T-cell (primary cell): ENCODE data around the gene MCCC1. TPM values are rescaled to one million over a fixed set of nuclear protein-coding genes. Genes with fewer than 3 reads are reported as not detected.
"Not testable (repeated sequence)": the region's sequence is repeated elsewhere in the genome, so short reads cannot be mapped to it uniquely, and the experiment has no call there.

Experiments
- ATAC-seq, 4 experiments: fragments of 200-7000 bp in 3 of 4; fragments of 150-1000 bp in 1 of 4; cut with Tn5 transposase; replicated peaks in 1 of 4; 1 replicate in 3 of 4; 2 replicates in 1 of 4; pipeline ENCODE4 v1.10.0; 2021; ENCODE audit warnings: moderate library complexity in 3 of 4, mild to moderate bottlenecking in 2 of 4, moderate number of reproducible peaks in 1 of 4
- CTCF ChIA-PET, 2 donors: fragments of 300-600 bp; sonication (Branson Sonifier 250); formaldehyde crosslinking; loops; one replicate each; lab custom pipeline; 2022; ENCODE audit warnings: antibody characterized with exemption in 2 of 2; lab: Charles Lee
- POLR2A ChIA-PET, 2 donors: fragments of 300-600 bp; sonication (Branson Sonifier 250); formaldehyde crosslinking; loops; one replicate each; lab custom pipeline; 2022; ENCODE audit warnings: antibody characterized with exemption in 2 of 2; lab: Charles Lee
- DNase-seq, 35 experiments: peaks; one replicate each; pipeline versions ENCODE4 v3.0.0 to v3.0.0-alpha.2; 2013 to 2023
- H3K27ac ChIP-seq: one replicate; pipeline ENCODE4 v1.5.1; 2013; ENCODE audit warnings: low read length
- H3K27me3 ChIP-seq, 2 experiments: replicated peaks in 1 of 2; 1 replicate in 1 of 2; 2 replicates in 1 of 2; pipeline versions ENCODE4 v1.6.1 to v1.7.0; 2013; ENCODE audit warnings: low read length in 1 of 2, mixed read lengths in 1 of 2; ENCODE audit not compliant: control insufficient read depth in 2 of 2, insufficient read depth in 2 of 2; ENCODE audit errors: extremely low read depth in 1 of 2
- H3K36me3 ChIP-seq, 2 donors: 1 replicate in 1 of 2; 2 replicates in 1 of 2; pipeline versions ENCODE4 v1.6.1 to v1.7.0; 2013; ENCODE audit warnings: low read length in 1 of 2; ENCODE audit not compliant: control insufficient read depth in 2 of 2, insufficient read depth in 1 of 2; ENCODE audit errors: extremely low read depth in 1 of 2
- H3K4me1 ChIP-seq, 2 experiments: 1 replicate in 1 of 2; 2 replicates in 1 of 2; pipeline versions ENCODE4 v1.6.1 to v1.7.0; 2013; ENCODE audit warnings: low read length in 2 of 2, mixed read lengths in 1 of 2; ENCODE audit not compliant: insufficient read depth in 2 of 2, control insufficient read depth in 1 of 2; ENCODE audit errors: extremely low read depth in 1 of 2
- H3K4me3 ChIP-seq, 2 donors: 1 replicate in 1 of 2; 2 replicates in 1 of 2; pipeline versions ENCODE4 v1.5.1 to v1.7.0; 2013; ENCODE audit warnings: mild to moderate bottlenecking in 2 of 2, low read length in 1 of 2, moderate library complexity in 1 of 2; ENCODE audit not compliant: control insufficient read depth in 1 of 2; ENCODE audit errors: extremely low read depth in 1 of 2
- H3K9me3 ChIP-seq: 2 replicates; pipeline ENCODE4 v1.7.0; 2013
- H3K27ac Mint-ChIP-seq, 2 donors: one replicate each; pipeline ENCODE4 v1.8.0; 2020 to 2021; ENCODE audit warnings: mild to moderate bottlenecking in 2 of 2, mixed read lengths in 2 of 2
- H3K27me3 Mint-ChIP-seq, 2 donors: one replicate each; pipeline ENCODE4 v1.8.0; 2021 to 2022; ENCODE audit warnings: mixed read lengths in 2 of 2
- H3K36me3 Mint-ChIP-seq: one replicate; pipeline ENCODE4 v1.8.0; 2021; ENCODE audit warnings: mixed read lengths
- H3K4me1 Mint-ChIP-seq, 3 donors: one replicate each; pipeline ENCODE4 v1.8.0; 2020 to 2022; ENCODE audit warnings: mixed read lengths in 3 of 3, mild to moderate bottlenecking in 1 of 3
- H3K4me3 Mint-ChIP-seq, 3 donors: one replicate each; pipeline ENCODE4 v1.8.0; 2020 to 2022; ENCODE audit warnings: mild to moderate bottlenecking in 3 of 3, mixed read lengths in 3 of 3, moderate library complexity in 3 of 3
- H3K9me3 Mint-ChIP-seq, 3 donors: one replicate each; pipeline ENCODE4 v1.8.0; 2020 to 2022; ENCODE audit warnings: mixed read lengths in 3 of 3
- WGBS: methylation state at CpG from one replicate; pipeline ENCODE4 v1.1.5; 2013; ENCODE audit warnings: missing lambda C conversion rate; ENCODE audit not compliant: insufficient coverage; 5-methylcytosine and 5-hydroxymethylcytosine counted together
- total RNA-seq, 35 experiments: library from RNA in 6 of 35; stranded (reverse) in 6 of 35; fragments of 120-200 nt in 1 of 35; gene quantifications; one replicate each; pipeline versions ENCODE4 v1.2.1 to v1.2.4 and lab custom pipeline; 2013 to 2026

The MCCC1 gene
- total RNA-seq, 5 donors from 2014 or later (not counting 1 experiment from before 2014, with no cell fraction given), result 18.1 to 33.1 (median 26.0) TPM

DNA sequence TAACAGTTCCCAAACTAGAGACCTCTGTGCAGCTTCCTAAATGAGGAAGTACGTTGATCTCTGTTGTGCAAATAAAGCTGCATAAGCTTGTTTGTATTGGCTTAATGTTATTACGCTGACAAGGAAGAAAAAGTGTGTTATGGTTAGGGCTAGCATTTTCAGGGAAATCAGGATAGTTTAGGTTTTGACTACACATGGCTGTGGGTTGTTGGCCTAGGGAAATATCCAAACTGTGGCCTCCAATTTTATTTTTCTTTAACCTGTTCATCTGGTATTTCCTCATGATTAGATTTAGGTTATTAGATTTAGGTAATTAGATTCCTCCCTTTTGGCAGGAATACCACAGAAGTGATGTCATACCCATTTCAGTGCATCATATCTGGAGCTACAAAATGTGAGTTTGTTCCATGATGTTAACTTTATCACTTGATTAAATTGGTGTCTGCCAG, 8.7 kb upstream of the MCCC1 start:
- H3K9me3 ChIP-seq, result no peaks in the 10 kb centered on the region
- Mint-ChIP-seq H3K27me3 (peaks cover 0 to 2% of the 10 kb centered on the region in 2 donors), H3K4me3 (no peak overlapping the region), H3K36me3 (no peaks in the 10 kb centered on the region), H3K4me1 (no peaks in the 10 kb centered on the region), H3K9me3 (peaks cover 0 to 15% (median 7%) of the 10 kb centered on the region in 3 donors), H3K27ac (no peak overlapping the region)
- no peak overlapping the region for H3K4me3 ChIP-seq
- CTCF ChIA-PET, result no interaction called here
- 100% methylated on average over 1 of the region's 2 CpGs for WGBS
- DNase-seq, result no peak
- no peaks in the 10 kb centered on the region for H3K36me3 ChIP-seq
- H3K27me3 ChIP-seq, result no peaks in the 10 kb centered on the region
- H3K27ac ChIP-seq, result no peak overlapping the region
- no peak for ATAC-seq
- POLR2A ChIA-PET, result interaction anchor here in 1 of 2 donors (0.9 kb wide), 1 partner anchor 14 kb away, joined by 3 read pairs; no protein-coding TSS in a partner anchor
- no peaks in the 10 kb centered on the region for H3K4me1 ChIP-seq

- H3K4me3 ChIP-seq, H3K36me3 Mint-ChIP-seq, H3K36me3 ChIP-seq, H3K27ac Mint-ChIP-seq, H3K9me3 ChIP-seq, CTCF ChIA-PET, DNase-seq, H3K27me3 Mint-ChIP-seq, H3K4me3 Mint-ChIP-seq, H3K27me3 ChIP-seq, H3K4me1 ChIP-seq, H3K4me1 Mint-ChIP-seq, POLR2A ChIA-PET, ATAC-seq, H3K27ac ChIP-seq: not testable (repeated sequence)
- no CpG with 5 or more reads among the region's 4 CpGs for WGBS
- peaks cover 0 to 12% (median 7%) of the 10 kb centered on the region in 3 donors for H3K9me3 Mint-ChIP-seq
Measured at GRCh38 chr3:183107372-183107771, 8.1 kb upstream of the MCCC1 start.

DNA sequence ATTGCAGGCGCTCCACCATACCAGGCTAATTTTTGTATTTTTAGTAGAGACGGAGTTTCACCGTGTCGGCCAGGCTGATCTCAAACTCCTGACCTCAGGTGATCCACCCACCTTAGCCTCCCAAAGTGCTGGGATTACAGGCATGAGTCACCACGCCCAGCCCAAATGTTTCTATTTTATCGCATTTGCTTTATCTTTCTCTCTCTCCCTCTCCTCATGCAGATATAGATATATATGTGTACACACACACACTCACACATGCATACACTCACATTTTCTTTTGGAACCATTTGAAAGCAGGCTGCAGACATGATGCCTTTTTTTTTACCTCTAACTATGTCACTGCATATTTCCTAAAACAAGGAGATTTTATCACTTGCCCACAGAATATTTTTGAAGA, 7.3 kb upstream of the MCCC1 start:
- Histone ChIP-seq H3K9me3 (no peaks in the 10 kb centered on the region), H3K27me3 (no peaks in the 10 kb centered on the region), H3K4me1 (no peaks in the 10 kb centered on the region), H3K36me3 (no peaks in the 10 kb centered on the region), H3K27ac (no peak overlapping the region), H3K4me3 (no peak overlapping the region)
- Mint-ChIP-seq H3K4me3 (no peak overlapping the region), H3K9me3 (peaks cover 0 to 7% (median 4%) of the 10 kb centered on the region in 3 donors), H3K27ac (no peak overlapping the region), H3K36me3 (no peaks in the 10 kb centered on the region), H3K4me1 (no peaks in the 10 kb centered on the region), H3K27me3 (peaks cover 0 to 2% of the 10 kb centered on the region in 2 donors)
- ATAC-seq (no peak), DNase-seq (no peak)
- 68% methylated on average over 4 of the region's 6 CpGs for WGBS
- CTCF ChIA-PET, result no interaction called here
- POLR2A ChIA-PET, result no interaction called here

DNA sequence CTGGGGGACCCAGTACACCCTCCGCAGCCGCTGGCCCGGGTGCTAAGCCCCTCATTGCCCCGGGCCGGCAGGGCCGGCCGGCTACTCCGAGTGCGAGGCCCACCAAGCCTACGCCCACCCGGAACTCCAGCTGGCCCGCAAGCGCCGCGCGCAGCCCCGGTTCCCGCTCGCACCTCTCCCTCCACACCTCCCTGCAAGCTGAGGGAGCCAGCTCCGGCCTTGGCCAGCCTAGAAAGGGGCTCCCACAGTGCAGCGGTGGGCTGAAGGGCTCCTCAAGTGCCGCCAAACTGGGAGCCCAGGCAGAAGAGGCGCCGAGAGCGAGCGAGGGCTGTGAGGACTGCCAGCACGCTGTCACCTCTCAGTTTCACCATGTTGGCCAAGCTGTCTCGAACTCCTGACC, 4.7 kb upstream of the MCCC1 start:
- H3K27me3 ChIP-seq, H3K27ac Mint-ChIP-seq, H3K27ac ChIP-seq, H3K9me3 ChIP-seq, H3K36me3 Mint-ChIP-seq, DNase-seq, ATAC-seq, H3K4me3 Mint-ChIP-seq, H3K9me3 Mint-ChIP-seq, CTCF ChIA-PET, H3K4me1 ChIP-seq, H3K4me3 ChIP-seq, H3K27me3 Mint-ChIP-seq, POLR2A ChIA-PET, H3K36me3 ChIP-seq: not testable (repeated sequence)
- WGBS, result 98% methylated on average over 27 of the region's 28 CpGs
- peaks cover 9 to 13% (median 10%) of the 10 kb centered on the region in 3 donors for H3K4me1 Mint-ChIP-seq

DNA sequence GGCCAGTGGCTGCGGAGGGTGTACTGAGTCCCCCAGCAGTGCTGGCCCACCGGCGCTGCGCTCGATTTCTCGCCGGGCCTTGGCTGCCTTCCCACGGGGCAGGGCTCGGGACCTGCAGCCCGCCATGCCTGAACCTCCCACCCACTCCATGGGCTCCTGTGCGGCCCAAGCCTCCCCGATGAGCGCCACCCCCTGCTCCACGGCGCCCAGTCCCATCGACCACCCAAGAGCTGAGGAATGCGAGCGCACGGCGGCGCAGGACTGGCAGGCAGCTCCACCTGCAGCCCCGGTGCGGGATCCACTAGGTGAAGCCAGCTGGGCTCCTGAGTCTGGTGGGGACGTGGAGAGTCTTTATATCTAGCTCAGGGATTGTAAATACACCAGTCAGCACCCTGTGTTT, 1.7 kb upstream of the MCCC1 start:
- H3K36me3 ChIP-seq, H3K4me3 ChIP-seq, H3K27me3 Mint-ChIP-seq, H3K27ac Mint-ChIP-seq, H3K9me3 ChIP-seq, ATAC-seq, H3K27me3 ChIP-seq, H3K4me3 Mint-ChIP-seq, POLR2A ChIA-PET, H3K27ac ChIP-seq, H3K9me3 Mint-ChIP-seq, H3K36me3 Mint-ChIP-seq, DNase-seq: not testable (repeated sequence)
- peaks cover 4 to 18% of the 10 kb centered on the region in 2 experiments for H3K4me1 ChIP-seq
- CTCF ChIA-PET, result interaction anchor here in 1 of 2 donors (0.6 kb wide), 1 partner anchor 71 kb away, joined by 3 read pairs; no protein-coding TSS in a partner anchor
- no CpG with 5 or more reads among the region's 24 CpGs for WGBS
- peaks cover 30 to 34% (median 32%) of the 10 kb centered on the region in 3 donors for H3K4me1 Mint-ChIP-seq

DNA sequence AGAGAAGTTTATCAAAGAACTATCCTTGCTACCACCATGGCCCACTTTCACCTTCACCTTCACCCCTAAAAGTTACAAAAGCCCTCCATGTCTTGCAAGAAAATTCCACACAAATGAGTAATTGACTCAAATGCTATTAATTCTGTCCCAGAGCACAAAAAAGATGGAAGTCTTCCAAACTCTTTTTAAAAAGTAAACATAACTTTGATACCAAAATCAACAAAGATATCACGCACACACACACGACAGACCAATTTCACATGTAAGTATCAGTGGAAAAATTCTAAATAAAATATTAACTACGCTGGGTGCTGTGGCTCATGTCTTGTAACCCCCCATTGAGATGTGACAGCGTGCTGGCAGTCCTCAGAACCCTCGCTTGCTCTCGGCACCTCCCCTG, 1.1 kb upstream of the MCCC1 start:
- Mint-ChIP-seq H3K9me3 (no peaks in the 10 kb centered on the region), H3K27me3 (no peaks in the 10 kb centered on the region), H3K4me3 (peak overlapping the region in 1 of 3 donors; percentile 6), H3K36me3 (peaks cover 4% of the 10 kb centered on the region), H3K27ac (peak overlapping the region; percentile 97 to 98), H3K4me1 (peaks cover 34 to 37% (median 37%) of the 10 kb centered on the region in 3 donors)
- ChIA-PET POLR2A (interaction anchor here in 1 of 2 donors (0.6 kb wide), 1 partner anchor 179 kb away, joined by 3 read pairs; no protein-coding TSS in a partner anchor), CTCF (interaction anchor here in 1 of 2 donors (1.0 kb wide), 1 partner anchor 280 kb away, joined by 3 read pairs; no protein-coding TSS in a partner anchor)
- Histone ChIP-seq H3K27me3 (no peaks in the 10 kb centered on the region), H3K4me1 (peaks cover 4 to 18% of the 10 kb centered on the region in 2 experiments), H3K9me3 (no peaks in the 10 kb centered on the region), H3K27ac (peak overlapping the region; percentile 88), H3K4me3 (no peak overlapping the region), H3K36me3 (peaks cover 0 to 8% of the 10 kb centered on the region in 2 donors)
- ATAC-seq, result no peak
- no CpG with 5 or more reads among the region's 6 CpGs for WGBS
- no peak for DNase-seq
